GM12873 (cell line): ENCODE measurements around the gene CRTC3.

Source experiments
- CTCF ChIP-seq: IDR thresholded peaks from 2 replicates; pipeline ENCODE4 v1.5.1; 2012; ENCODE audit warnings: low read depth, mild to moderate bottlenecking, moderate library complexity, low read length, control low read depth; ENCODE audit not compliant: insufficient read depth; ENCODE audit errors: missing control alignments

CRTC3 gene

GRCh38 chr15:90596943-90597342 is 67.2 kb downstream of the CRTC3 start:
- TF ChIP-seq CTCF = no peak

GRCh38 chr15:90597577-90597976 is 67.9 kb downstream of the CRTC3 start:
- TF ChIP-seq CTCF = no peak

GRCh38 chr15:90598031-90598577 is 68.4 kb downstream of the CRTC3 start:
- peak; percentile 44 for TF ChIP-seq CTCF

GRCh38 chr15:90598679-90599078 is 69.0 kb downstream of the CRTC3 start:
- no peak for TF ChIP-seq CTCF

GRCh38 chr15:90599116-90599515 is 69.4 kb downstream of the CRTC3 start:
- no peak for TF ChIP-seq CTCF

- TF ChIP-seq CTCF = no peak
Measured at GRCh38 chr15:90599644-90600043, 69.9 kb downstream of the CRTC3 start.

GRCh38 chr15:90600954-90601353 is 71.2 kb downstream of the CRTC3 start:
- TF ChIP-seq CTCF = no peak
